HG03060 (cell line): ENCODE results near the gene PDK1.
"Not testable (repeated sequence)": the region's sequence is repeated elsewhere in the genome, so short reads cannot be mapped to it uniquely, and the experiment has no call there.

Experiments used
- ATAC-seq: cut with Tn5 transposase; IDR thresholded peaks from one replicate; pipeline ENCODE4 v1.9.1; 2021; ENCODE audit warnings: low read depth, moderate number of reproducible peaks; ENCODE audit not compliant: unreplicated experiment

The PDK1 gene

GRCh38 chr2:172591386-172591785 is 35.5 kb downstream of the PDK1 start:
- ATAC-seq: not testable (repeated sequence)

GRCh38 chr2:172592190-172592589 is 36.3 kb downstream of the PDK1 start:
- ATAC-seq: not testable (repeated sequence)

- ATAC-seq: no peak
Observed at GRCh38 chr2:172596776-172597175, 40.9 kb downstream of the PDK1 start.

GRCh38 chr2:172597176-172597842 is 41.4 kb downstream of the PDK1 start:
- no peak for ATAC-seq

GRCh38 chr2:172599947-172600346 is 44.1 kb downstream of the PDK1 start:
- no peak for ATAC-seq

- no peak for ATAC-seq
Observed at GRCh38 chr2:172600557-172601008, 44.7 kb downstream of the PDK1 start.

- ATAC-seq: no peak
Observed at GRCh38 chr2:172606285-172606684, 50.4 kb downstream of the PDK1 start.

GRCh38 chr2:172607379-172607928 is 51.6 kb downstream of the PDK1 start:
- no peak for ATAC-seq

- no peak for ATAC-seq
Observed at GRCh38 chr2:172609488-172609887, 53.6 kb downstream of the PDK1 start.

- no peak for ATAC-seq
Observed at GRCh38 chr2:172612051-172612450, 56.2 kb downstream of the PDK1 start.

GRCh38 chr2:172613040-172613439 is 57.1 kb downstream of the PDK1 start:
- ATAC-seq: no peak

GRCh38 chr2:172613615-172614231 is 57.8 kb downstream of the PDK1 start:
- no peak for ATAC-seq

GRCh38 chr2:172614932-172615331 is 59.0 kb downstream of the PDK1 start:
- no peak for ATAC-seq

- ATAC-seq: no peak
Observed at GRCh38 chr2:172615727-172616261, 59.9 kb downstream of the PDK1 start.

- no peak for ATAC-seq
Observed at GRCh38 chr2:172617115-172617514, 61.2 kb downstream of the PDK1 start.

GRCh38 chr2:172623249-172623965 is 67.5 kb downstream of the PDK1 start:
- ATAC-seq: no peak

GRCh38 chr2:172624996-172625395 is 69.1 kb downstream of the PDK1 start:
- no peak for ATAC-seq

GRCh38 chr2:172627181-172627580 is 71.3 kb downstream of the PDK1 start:
- ATAC-seq: no peak

- ATAC-seq: no peak
Observed at GRCh38 chr2:172628085-172628484, 72.2 kb downstream of the PDK1 start.

GRCh38 chr2:172629586-172629985 is 73.7 kb downstream of the PDK1 start:
- ATAC-seq: no peak

GRCh38 chr2:172630181-172630580 is 74.3 kb downstream of the PDK1 start:
- no peak for ATAC-seq
